Neuronal stem cell (in vitro differentiated cells): Measurements from ENCODE around the gene SUCLG1.

Experiments used
- DNase-seq: peaks from one replicate; pipeline ENCODE4 v3.0.0-alpha.2; 2013; ENCODE audit warnings: low spot score
- H2AFZ ChIP-seq: one replicate; pipeline ENCODE4 v1.6.1; 2013; ENCODE audit warnings: mild to moderate bottlenecking, low read length, inconsistent platforms
- H2AK5ac ChIP-seq: 2 replicates; pipeline ENCODE4 v1.6.1; 2013; ENCODE audit warnings: low read depth, mild to moderate bottlenecking, inconsistent platforms, low read length, moderate library complexity, mixed read lengths
- H2BK120ac ChIP-seq: 2 replicates; pipeline ENCODE4 v1.6.1; 2013; ENCODE audit warnings: low read depth, mild to moderate bottlenecking, inconsistent platforms, low read length, moderate library complexity, mixed read lengths
- H2BK12ac ChIP-seq: one replicate; pipeline ENCODE4 v1.6.1; 2013; ENCODE audit warnings: low read length, inconsistent platforms
- H2BK15ac ChIP-seq: 2 replicates; pipeline ENCODE4 v1.6.1; 2013; ENCODE audit warnings: mild to moderate bottlenecking, low read length, inconsistent platforms, mixed read lengths
- H2BK5ac ChIP-seq: one replicate; pipeline ENCODE4 v1.6.1; 2013; ENCODE audit warnings: inconsistent platforms, mild to moderate bottlenecking, low read length, moderate library complexity
- H3K14ac ChIP-seq: one replicate; pipeline ENCODE4 v1.6.1; 2013; ENCODE audit warnings: low read length, inconsistent platforms
- H3K18ac ChIP-seq: 2 replicates; pipeline ENCODE4 v1.6.1; 2013; ENCODE audit warnings: low read length, inconsistent platforms
- H3K23ac ChIP-seq: 2 replicates; pipeline ENCODE4 v1.6.1; 2013; ENCODE audit warnings: low read depth, mild to moderate bottlenecking, mixed read lengths, low read length, inconsistent platforms; ENCODE audit not compliant: poor library complexity
- H3K27ac ChIP-seq: replicated peaks from 3 replicates; pipeline ENCODE4 v1.5.1; 2013; ENCODE audit warnings: low read length, inconsistent platforms
- H3K27me3 ChIP-seq, 3 experiments: 2 replicates each; pipeline ENCODE4 v1.6.1; 2013; ENCODE audit warnings: low read length in 3 of 3, mild to moderate bottlenecking in 2 of 3, inconsistent platforms in 1 of 3, low read depth in 1 of 3, mixed read lengths in 1 of 3, moderate library complexity in 1 of 3; ENCODE audit not compliant: control insufficient read depth in 3 of 3, insufficient read depth in 3 of 3
- H3K36me3 ChIP-seq, 2 donors: replicated peaks in 1 of 2; 2 replicates each; pipeline ENCODE4 v1.6.1; 2013; ENCODE audit warnings: low read length in 2 of 2; ENCODE audit not compliant: control insufficient read depth in 2 of 2, insufficient read depth in 2 of 2
- H3K4ac ChIP-seq: 2 replicates; pipeline ENCODE4 v1.6.1; 2013; ENCODE audit warnings: inconsistent platforms, mild to moderate bottlenecking, low read length, moderate library complexity
- H3K4me1 ChIP-seq, 2 donors: 1 replicate in 1 of 2; 2 replicates in 1 of 2; pipeline ENCODE4 v1.6.1; 2013; ENCODE audit warnings: low read length in 2 of 2, low read depth in 1 of 2; ENCODE audit not compliant: control insufficient read depth in 2 of 2, insufficient read depth in 1 of 2
- H3K4me2 ChIP-seq: one replicate; pipeline ENCODE4 v1.6.1; 2013; ENCODE audit warnings: mild to moderate bottlenecking, low read length, inconsistent platforms; ENCODE audit not compliant: insufficient read depth, poor library complexity, severe bottlenecking
- H3K4me3 ChIP-seq, 2 donors: 2 replicates each; pipeline ENCODE4 v1.5.1; 2013; ENCODE audit warnings: low read length in 2 of 2, mild to moderate bottlenecking in 2 of 2, inconsistent platforms in 1 of 2, moderate library complexity in 1 of 2
- H3K79me1 ChIP-seq: one replicate; pipeline ENCODE4 v1.6.1; 2013; ENCODE audit warnings: low read depth, mild to moderate bottlenecking, inconsistent platforms, low read length, moderate library complexity
- H3K9ac ChIP-seq: one replicate; pipeline ENCODE4 v1.6.1; 2013; ENCODE audit warnings: mild to moderate bottlenecking, low read depth, low read length, inconsistent platforms; ENCODE audit not compliant: poor library complexity
- H3K9me3 ChIP-seq, 2 donors: replicated peaks in 1 of 2; 2 replicates each; pipeline versions ENCODE3 to v1.6.1; 2013; ENCODE audit warnings: low read length in 2 of 2, mild to moderate bottlenecking in 2 of 2, inconsistent platforms in 1 of 2, low read depth in 1 of 2, mixed read lengths in 1 of 2, moderate library complexity in 1 of 2; ENCODE audit not compliant: control insufficient read depth in 2 of 2, insufficient read depth in 1 of 2
- H4K8ac ChIP-seq: one replicate; pipeline ENCODE4 v1.6.1; 2013; ENCODE audit warnings: low read depth, mild to moderate bottlenecking, inconsistent platforms, low read length, moderate library complexity
- H4K91ac ChIP-seq: one replicate; pipeline ENCODE4 v1.6.1; 2013; ENCODE audit warnings: low read length, low read depth, mild to moderate bottlenecking, inconsistent platforms; ENCODE audit not compliant: poor library complexity
- WGBS, 2 donors: extraction: QIAGEN DNeasy Blood & Tissue Kit; methylation state at CpG; one replicate each; pipeline ENCODE4 v1.1.7; 2013; ENCODE audit warnings: missing lambda C conversion rate in 2 of 2, mixed read lengths in 1 of 2; ENCODE audit not compliant: insufficient read length in 2 of 2, insufficient replicate concordance in 1 of 2; ENCODE audit errors: extremely low coverage in 2 of 2; 5-methylcytosine and 5-hydroxymethylcytosine counted together

The SUCLG1 gene

GRCh38 chr2:84425310-84425709 is 33.8 kb downstream of the SUCLG1 start:
- H2AFZ ChIP-seq: no peak overlapping the region
- H3K4me3 ChIP-seq: no peak overlapping the region
- H4K91ac ChIP-seq: no peak overlapping the region
- no peak overlapping the region for H3K14ac ChIP-seq
- no peak overlapping the region for H3K18ac ChIP-seq
- H3K23ac ChIP-seq: no peak overlapping the region
- no CpG with 5 or more reads among the region's 3 CpGs for WGBS, 2 donors
- no peak overlapping the region for H2BK5ac ChIP-seq
- no peak overlapping the region for H3K27ac ChIP-seq
- H3K4ac ChIP-seq: no peak overlapping the region
- no peak overlapping the region for H3K4me2 ChIP-seq
- no peaks in the 10 kb centered on the region for H3K9me3 ChIP-seq
- no peak overlapping the region for H3K9ac ChIP-seq
- DNase-seq: no peak
- H2BK120ac ChIP-seq: no peak overlapping the region
- H3K36me3 ChIP-seq: peaks cover 2 to 57% of the 10 kb centered on the region in 2 donors
- no peaks in the 10 kb centered on the region for H3K27me3 ChIP-seq
- no peak overlapping the region for H2BK12ac ChIP-seq
- H3K4me1 ChIP-seq: no peaks in the 10 kb centered on the region
- no peak overlapping the region for H4K8ac ChIP-seq
- H3K79me1 ChIP-seq: no peaks in the 10 kb centered on the region
- H2AK5ac ChIP-seq: no peak overlapping the region
- no peak overlapping the region for H2BK15ac ChIP-seq

- Histone ChIP-seq H3K9ac (no peak overlapping the region), H3K27me3 (no peaks in the 10 kb centered on the region), H2BK120ac (no peak overlapping the region), H2AK5ac (no peak overlapping the region), H3K9me3 (no peaks in the 10 kb centered on the region), H3K4me2 (no peak overlapping the region), H2AFZ (no peak overlapping the region), H3K36me3 (peaks cover 2 to 46% of the 10 kb centered on the region in 2 donors), H2BK12ac (no peak overlapping the region), H3K79me1 (no peaks in the 10 kb centered on the region), H2BK15ac (no peak overlapping the region), H3K4me1 (no peaks in the 10 kb centered on the region), H4K91ac (no peak overlapping the region), H3K4ac (no peak overlapping the region), H3K23ac (no peak overlapping the region), H3K14ac (no peak overlapping the region), H4K8ac (no peak overlapping the region), H2BK5ac (no peak overlapping the region), H3K4me3 (no peak overlapping the region), H3K18ac (no peak overlapping the region), H3K27ac (no peak overlapping the region)
- DNase-seq: no peak
Observed at GRCh38 chr2:84424152-84424551, 34.9 kb downstream of the SUCLG1 start.

- H3K9me3 ChIP-seq: no peaks in the 10 kb centered on the region
- H2BK12ac ChIP-seq: no peak overlapping the region
- no peak overlapping the region for H2BK5ac ChIP-seq
- H2AFZ ChIP-seq: no peak overlapping the region
- no peak overlapping the region for H4K8ac ChIP-seq
- no peak overlapping the region for H3K4me2 ChIP-seq
- DNase-seq: no peak
- no peaks in the 10 kb centered on the region for H3K4me1 ChIP-seq
- H3K23ac ChIP-seq: no peak overlapping the region
- H3K36me3 ChIP-seq: peaks cover 2 to 26% of the 10 kb centered on the region in 2 donors
- no peaks in the 10 kb centered on the region for H3K79me1 ChIP-seq
- WGBS, 2 donors: no CpG with 5 or more reads among the region's 1 CpG
- H3K9ac ChIP-seq: no peak overlapping the region
- no peak overlapping the region for H2AK5ac ChIP-seq
- no peak overlapping the region for H3K27ac ChIP-seq
- H4K91ac ChIP-seq: no peak overlapping the region
- H2BK120ac ChIP-seq: no peak overlapping the region
- no peaks in the 10 kb centered on the region for H3K27me3 ChIP-seq
- H3K4ac ChIP-seq: no peak overlapping the region
- H2BK15ac ChIP-seq: no peak overlapping the region
- H3K18ac ChIP-seq: no peak overlapping the region
- no peak overlapping the region for H3K4me3 ChIP-seq
- no peak overlapping the region for H3K14ac ChIP-seq
Observed at GRCh38 chr2:84421791-84422190, 37.3 kb downstream of the SUCLG1 start.

GRCh38 chr2:84421197-84421596 is 37.9 kb downstream of the SUCLG1 start:
- no peaks in the 10 kb centered on the region for H3K79me1 ChIP-seq
- peaks cover 2 to 26% of the 10 kb centered on the region in 2 donors for H3K36me3 ChIP-seq
- H2BK5ac ChIP-seq: no peak overlapping the region
- H2BK120ac ChIP-seq: no peak overlapping the region
- H3K4me3 ChIP-seq: no peak overlapping the region
- no peak overlapping the region for H2BK12ac ChIP-seq
- no peak overlapping the region for H2BK15ac ChIP-seq
- no peak overlapping the region for H3K27ac ChIP-seq
- no peaks in the 10 kb centered on the region for H3K27me3 ChIP-seq
- H3K9me3 ChIP-seq: no peaks in the 10 kb centered on the region
- H3K14ac ChIP-seq: no peak overlapping the region
- no peak overlapping the region for H4K91ac ChIP-seq
- H3K9ac ChIP-seq: no peak overlapping the region
- H3K4me1 ChIP-seq: no peaks in the 10 kb centered on the region
- no peak overlapping the region for H3K4ac ChIP-seq
- no peak overlapping the region for H3K23ac ChIP-seq
- DNase-seq: no peak
- no CpG with 5 or more reads among the region's 2 CpGs for WGBS, 2 donors
- H4K8ac ChIP-seq: no peak overlapping the region
- H2AFZ ChIP-seq: no peak overlapping the region
- no peak overlapping the region for H3K18ac ChIP-seq
- H2AK5ac ChIP-seq: no peak overlapping the region
- H3K4me2 ChIP-seq: no peak overlapping the region
